RWPE2 (cell line): ENCODE data around the gene EMCN.

Source experiments
- ATAC-seq: fragments of 200-7000 bp; cut with Tn5 transposase; 3 replicates; pipeline ENCODE4 v1.9.1; 2021; ENCODE audit warnings: low read depth
- DNase-seq: peaks from one replicate; pipeline ENCODE4 v3.0.0-alpha.2; 2020; ENCODE audit warnings: low spot score
- H3K27ac ChIP-seq: fragments of 450-650 bp; 2 replicates; pipeline ENCODE4 v1.5.1; 2017; ENCODE audit warnings: mild to moderate bottlenecking; ENCODE audit not compliant: poor library complexity, severe bottlenecking
- H3K27me3 ChIP-seq: fragments of 250-450 bp; sonication (Bioruptor Pico); 2 replicates; pipeline ENCODE4 v1.5.1; 2021; ENCODE audit warnings: mild to moderate bottlenecking, moderate library complexity; ENCODE audit not compliant: insufficient read depth, poor library complexity, severe bottlenecking
- H3K36me3 ChIP-seq: fragments of 250-450 bp; sonication (Bioruptor Pico); 2 replicates; pipeline ENCODE4 v1.5.1; 2020; ENCODE audit warnings: low read depth, mild to moderate bottlenecking, moderate library complexity
- H3K4me1 ChIP-seq: fragments of 250-450 bp; sonication (Bioruptor Pico); 2 replicates; pipeline ENCODE4 v1.5.1; 2021; ENCODE audit warnings: mild to moderate bottlenecking, moderate library complexity; ENCODE audit not compliant: insufficient read depth, poor library complexity, severe bottlenecking
- H3K4me3 ChIP-seq: fragments of 250-450 bp; sonication (Bioruptor Pico); 2 replicates; pipeline ENCODE4 v1.5.1; 2021; ENCODE audit warnings: mild to moderate bottlenecking, moderate library complexity; ENCODE audit not compliant: severe bottlenecking
- H3K9me3 ChIP-seq: fragments of 250-450 bp; sonication (Bioruptor Pico); 2 replicates; pipeline ENCODE4 v1.5.1; 2021; ENCODE audit warnings: mild to moderate bottlenecking, moderate library complexity; ENCODE audit not compliant: severe bottlenecking
- TF ChIP-seq, protein P1 (sequence below): fragments of 450-650 bp; IDR thresholded peaks from one replicate; pipeline ENCODE4 v1.5.1; 2017; ENCODE audit warnings: mild to moderate bottlenecking, moderate library complexity; ENCODE audit not compliant: poor library complexity, severe bottlenecking

The EMCN gene

DNA sequence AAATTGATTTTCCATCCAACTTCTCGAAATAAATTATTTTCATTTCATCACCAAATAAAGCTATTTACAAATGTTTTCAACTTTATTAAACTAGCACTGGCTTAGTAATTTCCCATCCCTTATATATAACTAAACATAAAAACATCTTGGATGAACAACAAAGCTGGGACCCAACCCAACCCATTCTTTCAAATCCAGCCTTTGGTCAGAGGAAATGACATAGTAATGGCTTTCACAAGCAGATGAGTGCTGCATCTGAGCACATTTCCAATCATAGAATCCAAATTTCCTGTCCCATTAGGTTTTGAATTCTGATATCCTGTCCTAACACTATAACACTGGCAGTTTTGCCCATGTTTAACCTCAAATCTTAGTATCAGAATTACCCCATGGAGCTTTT, 7.9 kb upstream of the EMCN start:
- TF ChIP-seq, protein P1, sequence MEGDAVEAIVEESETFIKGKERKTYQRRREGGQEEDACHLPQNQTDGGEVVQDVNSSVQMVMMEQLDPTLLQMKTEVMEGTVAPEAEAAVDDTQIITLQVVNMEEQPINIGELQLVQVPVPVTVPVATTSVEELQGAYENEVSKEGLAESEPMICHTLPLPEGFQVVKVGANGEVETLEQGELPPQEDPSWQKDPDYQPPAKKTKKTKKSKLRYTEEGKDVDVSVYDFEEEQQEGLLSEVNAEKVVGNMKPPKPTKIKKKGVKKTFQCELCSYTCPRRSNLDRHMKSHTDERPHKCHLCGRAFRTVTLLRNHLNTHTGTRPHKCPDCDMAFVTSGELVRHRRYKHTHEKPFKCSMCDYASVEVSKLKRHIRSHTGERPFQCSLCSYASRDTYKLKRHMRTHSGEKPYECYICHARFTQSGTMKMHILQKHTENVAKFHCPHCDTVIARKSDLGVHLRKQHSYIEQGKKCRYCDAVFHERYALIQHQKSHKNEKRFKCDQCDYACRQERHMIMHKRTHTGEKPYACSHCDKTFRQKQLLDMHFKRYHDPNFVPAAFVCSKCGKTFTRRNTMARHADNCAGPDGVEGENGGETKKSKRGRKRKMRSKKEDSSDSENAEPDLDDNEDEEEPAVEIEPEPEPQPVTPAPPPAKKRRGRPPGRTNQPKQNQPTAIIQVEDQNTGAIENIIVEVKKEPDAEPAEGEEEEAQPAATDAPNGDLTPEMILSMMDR, result no peak
- Histone ChIP-seq H3K36me3 (no peaks in the 10 kb centered on the region), H3K27ac (no peak overlapping the region), H3K4me3 (no peak overlapping the region), H3K27me3 (no peaks in the 10 kb centered on the region), H3K9me3 (no peaks in the 10 kb centered on the region), H3K4me1 (no peaks in the 10 kb centered on the region)
- no peak for ATAC-seq
- DNase-seq, result no peak

DNA sequence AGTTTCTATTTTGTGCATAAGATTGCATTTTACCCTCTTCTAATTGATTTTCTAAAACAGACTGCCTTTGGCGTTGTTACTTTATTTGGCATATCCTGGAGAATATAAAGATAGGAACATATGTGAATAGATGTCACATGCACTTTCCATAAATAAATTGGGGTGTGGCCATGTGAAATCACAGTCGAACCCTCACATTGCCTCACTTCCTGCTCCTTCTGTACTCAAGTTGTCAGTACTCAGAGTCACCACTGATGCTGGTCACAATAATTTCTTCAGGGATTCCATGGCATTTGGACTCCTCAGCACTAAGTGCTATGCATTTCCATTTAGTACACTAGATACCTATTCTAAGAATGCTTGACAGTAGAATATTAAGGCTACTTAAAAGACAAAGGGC, 1.4 kb upstream of the EMCN start:
- Histone ChIP-seq H3K27ac (no peak overlapping the region), H3K4me1 (no peaks in the 10 kb centered on the region), H3K9me3 (no peaks in the 10 kb centered on the region), H3K36me3 (no peaks in the 10 kb centered on the region), H3K27me3 (no peaks in the 10 kb centered on the region), H3K4me3 (no peak overlapping the region)
- TF ChIP-seq, protein P1, result no peak
- no peak for ATAC-seq
- no peak for DNase-seq

DNA sequence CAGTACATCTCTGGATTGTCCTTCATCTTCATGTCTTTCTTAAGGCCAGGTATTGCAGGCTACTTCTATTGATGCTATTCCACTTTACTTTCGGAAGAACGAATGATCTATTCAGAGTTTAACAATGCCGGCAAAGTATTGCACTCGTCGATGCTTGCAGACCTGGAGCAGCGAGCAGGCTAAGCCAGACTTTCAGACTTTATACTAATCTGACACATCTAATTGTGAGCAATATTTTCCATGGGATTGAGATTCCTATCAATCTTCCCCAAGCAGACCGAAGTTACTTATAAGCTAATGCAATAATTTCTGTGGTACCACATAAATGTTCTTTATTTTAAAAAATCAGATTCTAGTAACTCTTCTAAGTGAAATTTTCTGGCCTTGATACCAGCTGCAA, 1.6 kb downstream of the EMCN start:
- no peak overlapping the region for H3K27ac ChIP-seq
- H3K4me3 ChIP-seq, result no peak overlapping the region
- H3K27me3 ChIP-seq, result no peaks in the 10 kb centered on the region
- H3K36me3 ChIP-seq, result no peaks in the 10 kb centered on the region
- H3K9me3 ChIP-seq, result no peaks in the 10 kb centered on the region
- no peak for ATAC-seq
- H3K4me1 ChIP-seq, result peaks cover 7% of the 10 kb centered on the region
- TF ChIP-seq, protein P1, result no peak
- no peak for DNase-seq

DNA sequence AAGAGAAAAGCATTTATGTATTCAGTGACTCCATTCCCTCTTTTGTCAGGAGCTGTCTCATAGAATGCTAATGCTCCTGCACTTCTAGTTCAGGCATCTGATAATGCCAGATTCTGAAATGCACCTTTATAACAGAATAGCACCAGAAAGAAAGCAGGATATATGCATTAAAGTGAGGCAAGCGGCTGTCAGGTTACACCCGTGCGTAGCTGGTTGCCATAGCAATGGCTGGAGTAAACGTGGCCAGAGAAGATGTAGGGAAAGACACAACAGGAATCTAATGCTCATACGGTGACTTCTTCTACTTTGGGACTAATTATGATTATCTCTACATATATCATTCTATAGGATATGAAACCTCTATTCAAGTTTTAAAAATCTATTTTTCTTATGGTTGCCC, 5.9 kb downstream of the EMCN start:
- no peak for ATAC-seq
- no peak for DNase-seq
- no peaks in the 10 kb centered on the region for H3K36me3 ChIP-seq
- no peaks in the 10 kb centered on the region for H3K27me3 ChIP-seq
- H3K9me3 ChIP-seq, result no peaks in the 10 kb centered on the region
- peaks cover 7% of the 10 kb centered on the region for H3K4me1 ChIP-seq
- TF ChIP-seq, protein P1, result no peak
- H3K27ac ChIP-seq, result no peak overlapping the region
- no peak overlapping the region for H3K4me3 ChIP-seq

DNA sequence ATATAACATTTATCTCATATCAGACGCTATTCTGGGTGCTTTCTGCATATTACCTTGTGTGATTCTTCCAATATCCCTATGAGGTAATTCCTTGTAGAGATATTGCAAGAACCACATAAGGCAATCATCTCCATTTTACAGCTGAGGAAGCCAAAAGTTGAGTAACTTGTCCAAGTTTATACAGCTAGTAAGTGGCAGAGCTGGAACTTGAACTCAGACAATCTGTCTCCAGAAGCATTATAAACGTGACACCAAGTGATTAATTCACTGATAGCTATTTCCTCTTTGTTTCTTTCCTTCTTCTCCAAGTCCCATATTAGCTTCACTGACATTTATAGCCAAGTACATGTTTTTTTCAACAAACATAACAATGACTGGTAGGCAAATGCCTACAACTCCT, 7.3 kb downstream of the EMCN start:
- TF ChIP-seq, protein P1, result no peak
- Histone ChIP-seq H3K27ac (no peak overlapping the region), H3K27me3 (no peaks in the 10 kb centered on the region), H3K4me3 (no peak overlapping the region), H3K4me1 (peaks cover 7% of the 10 kb centered on the region), H3K9me3 (no peaks in the 10 kb centered on the region), H3K36me3 (no peaks in the 10 kb centered on the region)
- ATAC-seq (no peak), DNase-seq (no peak)
